GM19438 (cell line): Measurements from ENCODE around the gene ATP13A2.
A peak's percentile ranks its signal among the peaks of the same experiment; 100 is the strongest.

Experiments used
- ATAC-seq: cut with Tn5 transposase; IDR thresholded peaks from one replicate; pipeline ENCODE4 v1.9.1; 2021; ENCODE audit warnings: low read depth; ENCODE audit not compliant: unreplicated experiment

Gene ATP13A2

GRCh38 chr1:17030206-17030605 is 18.5 kb upstream of the ATP13A2 start:
- no peak for ATAC-seq

- ATAC-seq, result no peak
These were observed 17.0 kb upstream of the ATP13A2 start for GRCh38 chr1:17028662-17029188.

DNA sequence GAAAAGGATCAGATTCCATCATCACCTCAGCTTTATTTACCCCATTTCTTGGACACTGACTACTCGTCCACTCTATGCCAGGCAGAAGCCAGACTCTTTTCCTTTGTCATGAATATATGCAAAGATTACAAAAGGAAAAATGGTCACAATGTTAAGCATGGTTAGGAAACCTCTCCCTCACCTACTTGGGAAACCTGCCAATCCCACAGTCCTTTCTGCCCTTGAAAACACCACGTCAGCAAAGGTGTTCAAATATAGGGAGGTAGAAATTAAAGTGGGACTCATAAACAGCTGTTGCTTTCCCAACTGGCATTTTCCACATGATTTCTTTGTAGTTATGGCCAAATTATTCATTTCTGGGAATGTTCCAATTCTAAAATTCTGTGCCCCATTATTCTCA is 16.2 kb upstream of the ATP13A2 start:
- no peak for ATAC-seq

DNA sequence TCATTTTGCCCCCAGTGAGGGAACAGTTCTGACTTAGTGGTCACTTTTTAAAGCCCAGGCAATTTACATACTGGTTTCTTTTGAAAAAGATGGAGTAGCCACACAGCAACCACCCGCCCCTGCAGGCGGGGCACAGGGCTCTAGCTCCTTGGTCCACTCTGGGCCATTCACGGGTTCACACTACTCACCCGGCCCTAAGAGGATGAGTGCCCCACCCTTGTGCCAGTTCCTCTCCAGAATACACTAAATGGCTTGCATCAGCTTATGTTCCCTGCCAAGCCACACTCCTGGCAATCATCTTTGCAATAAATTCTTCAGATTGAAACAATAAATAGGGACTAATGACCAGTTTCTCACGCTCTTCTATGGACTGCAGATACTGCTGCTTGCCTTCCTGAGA is 15.7 kb upstream of the ATP13A2 start:
- ATAC-seq, result no peak

DNA sequence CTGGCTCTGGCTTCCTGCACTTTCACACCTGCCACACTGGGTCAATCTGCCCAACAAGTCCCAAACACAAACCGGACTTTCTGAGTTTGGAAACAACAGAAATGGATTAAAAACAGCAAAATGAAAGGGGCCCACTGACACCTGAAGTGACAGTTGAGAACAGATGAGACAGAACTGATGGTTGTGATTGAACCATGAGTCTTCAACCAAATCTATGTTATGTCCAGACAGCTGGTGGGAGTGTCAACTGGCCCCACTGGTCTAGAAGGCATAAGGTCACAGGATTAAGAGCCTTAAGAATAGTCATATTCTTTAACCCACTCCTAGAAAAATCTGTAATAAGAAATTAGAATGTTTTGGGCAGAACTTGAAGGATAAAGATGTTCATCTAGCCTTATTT is 13.0 kb upstream of the ATP13A2 start:
- ATAC-seq, result no peak

GRCh38 chr1:17023573-17023972 is 11.8 kb upstream of the ATP13A2 start:
- no peak for ATAC-seq

DNA sequence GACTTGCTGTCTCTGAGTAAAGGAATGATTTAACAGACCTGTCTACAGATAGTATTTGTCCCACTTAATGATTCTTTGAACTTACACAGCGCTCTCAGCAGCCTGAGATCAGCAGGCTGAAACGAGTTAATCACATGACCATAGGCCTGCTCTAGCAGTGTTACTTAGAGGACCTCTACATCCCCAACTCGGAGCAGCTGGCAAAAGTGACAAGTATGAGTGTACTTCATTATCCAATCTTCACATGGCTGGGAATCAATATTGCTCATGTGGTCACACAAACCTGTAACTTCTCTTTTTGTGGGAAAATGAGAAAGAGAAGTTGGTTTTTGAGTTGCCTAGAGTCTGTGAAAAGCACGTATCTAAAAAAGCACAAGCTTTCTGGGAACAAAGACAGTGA is 11.4 kb upstream of the ATP13A2 start:
- no peak for ATAC-seq

GRCh38 chr1:17021896-17022295 is 10.2 kb upstream of the ATP13A2 start:
- ATAC-seq, result no peak

DNA sequence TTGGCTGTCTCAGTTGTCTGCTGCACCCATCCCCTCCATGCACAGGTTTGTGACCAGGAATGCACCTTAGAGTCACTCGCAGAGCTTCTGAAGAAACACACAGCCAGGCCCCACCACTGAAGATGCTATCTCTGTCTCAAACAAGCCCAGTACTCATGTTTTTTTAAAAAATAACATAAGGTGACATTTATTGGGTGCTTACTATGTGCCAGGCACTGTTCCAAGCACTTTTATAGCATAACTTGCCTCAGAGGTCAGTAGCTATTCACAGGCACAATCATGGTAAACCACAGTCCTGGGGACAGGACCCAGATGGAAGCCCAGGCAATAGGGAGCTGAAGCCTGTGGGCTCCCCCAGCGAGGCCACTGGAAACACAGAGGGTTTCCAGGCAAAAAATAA is 8.8 kb upstream of the ATP13A2 start:
- no peak for ATAC-seq

DNA sequence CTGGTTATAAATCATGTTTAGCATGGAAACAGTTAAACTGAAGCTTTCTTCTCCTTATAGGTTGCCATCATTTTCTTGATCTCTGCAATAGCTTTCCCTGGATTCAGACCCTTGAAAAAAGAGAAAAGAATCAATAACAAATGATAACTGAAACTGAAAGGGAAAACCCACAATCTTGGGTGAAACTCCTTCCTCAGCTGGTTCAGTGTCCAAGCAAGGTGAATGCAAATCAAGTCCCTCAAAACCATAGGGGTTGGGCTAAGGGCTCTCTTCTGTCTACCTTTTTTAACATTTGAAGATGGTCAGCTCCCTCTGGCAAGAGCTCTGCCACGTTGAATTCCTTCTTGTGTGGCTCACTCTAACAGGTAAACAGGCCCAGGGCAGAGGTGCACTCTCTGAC is 7.1 kb upstream of the ATP13A2 start:
- ATAC-seq, result no peak

DNA sequence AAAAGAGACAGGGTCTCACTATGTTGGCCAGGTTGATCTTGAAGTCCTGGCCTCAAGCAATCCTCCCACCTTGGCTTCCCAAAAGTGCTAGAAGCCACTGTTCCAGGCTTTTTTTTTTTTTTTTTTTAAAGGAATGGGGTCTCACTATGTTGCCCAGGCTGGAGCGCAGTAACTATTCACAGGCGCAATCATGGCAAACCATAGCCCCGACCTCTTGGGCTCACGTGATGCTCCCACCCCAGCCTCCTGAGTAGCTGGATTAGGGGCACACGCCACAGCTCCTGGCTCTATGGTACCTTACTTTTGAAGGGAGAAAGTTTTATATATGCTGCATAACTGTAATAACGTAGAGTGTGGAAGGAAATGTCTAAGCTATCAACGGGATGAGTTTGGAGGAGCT is 5.7 kb upstream of the ATP13A2 start:
- no peak for ATAC-seq

- no peak for ATAC-seq
These were observed 4.6 kb upstream of the ATP13A2 start for GRCh38 chr1:17016317-17016661.

DNA sequence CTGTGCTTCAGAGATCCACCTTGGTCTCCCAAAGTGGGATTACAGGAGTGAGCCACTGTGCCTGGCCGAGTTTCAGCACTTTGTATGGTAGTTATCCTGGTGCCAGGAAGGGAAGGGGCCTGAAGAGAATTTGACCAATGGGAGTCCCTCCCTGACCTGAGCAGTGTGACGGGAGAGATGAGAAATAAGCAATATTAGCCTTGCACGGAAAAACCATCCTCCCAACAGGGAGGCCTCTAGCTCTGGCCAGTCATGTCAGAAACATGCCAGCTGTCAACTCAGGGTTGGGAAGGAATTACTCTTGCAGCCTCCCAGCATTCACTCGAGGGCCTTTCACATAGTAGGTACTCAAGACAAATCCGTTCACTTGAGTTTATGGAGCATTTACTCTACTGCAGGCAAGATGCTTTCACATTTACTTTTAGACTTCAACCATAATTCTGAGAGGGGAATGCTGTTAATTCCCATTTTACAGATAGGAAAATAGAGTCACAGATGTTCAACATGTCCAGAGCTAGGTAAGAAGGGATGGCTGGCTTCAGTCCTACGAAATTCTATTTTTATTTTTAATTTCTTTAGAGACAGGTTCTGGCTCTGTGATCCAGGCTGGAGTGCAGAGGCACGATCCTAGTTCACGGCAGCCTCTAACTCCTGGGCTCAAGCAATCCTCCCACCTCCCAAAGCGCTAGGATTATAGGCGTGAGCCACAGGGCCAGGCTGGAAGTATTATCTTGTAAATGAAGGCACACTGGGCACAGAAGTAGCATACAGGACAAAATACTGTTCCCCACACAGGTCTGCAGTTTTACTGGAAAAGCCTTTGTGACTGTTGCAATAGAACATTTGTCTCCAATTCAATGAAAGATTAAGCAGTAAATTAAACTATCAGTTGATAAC is 3.2 kb upstream of the ATP13A2 start:
- no peak for ATAC-seq

DNA sequence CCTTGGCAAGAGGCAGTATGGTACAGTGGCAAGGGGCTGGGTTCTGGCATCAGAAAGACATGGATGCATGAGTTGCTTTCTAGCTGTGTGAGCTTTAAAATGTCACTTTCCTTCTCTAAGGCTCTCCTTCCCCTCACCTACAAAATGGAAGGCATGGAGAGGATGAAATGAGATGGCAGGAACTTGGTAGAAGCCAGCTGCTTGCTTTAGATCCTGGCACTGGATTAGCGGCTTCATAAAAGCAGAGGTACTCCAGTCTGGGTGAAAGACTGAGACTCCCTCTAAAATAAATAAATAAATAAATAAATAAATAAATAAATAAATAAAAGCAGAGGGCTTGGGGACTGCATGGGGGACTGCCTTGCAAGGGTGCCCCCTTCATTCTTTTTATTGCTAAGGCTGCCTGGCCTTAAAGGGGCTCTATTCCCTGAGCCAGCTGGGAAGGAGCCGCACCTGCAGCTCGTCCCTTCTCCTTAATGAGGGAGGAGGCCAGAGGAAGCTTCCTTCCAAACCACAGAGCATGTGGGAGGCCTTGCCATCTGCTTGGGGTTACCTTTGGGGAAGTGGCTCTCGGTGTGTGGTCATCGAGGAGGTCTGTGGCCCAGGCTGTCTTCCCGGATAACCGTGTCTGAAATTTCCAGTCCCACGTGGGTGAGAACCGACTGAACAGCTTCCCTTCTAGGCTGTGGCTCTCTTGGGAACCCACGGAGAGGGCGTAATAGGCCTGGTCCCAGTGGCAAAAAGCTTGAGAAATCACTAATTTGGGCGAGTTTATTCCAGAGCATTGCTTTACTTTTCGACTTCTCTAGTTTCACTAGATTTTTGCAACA is 2.0 kb upstream of the ATP13A2 start:
- no peak for ATAC-seq

- ATAC-seq, result no peak
These were observed 1.2 kb upstream of the ATP13A2 start for GRCh38 chr1:17012775-17013490.

DNA sequence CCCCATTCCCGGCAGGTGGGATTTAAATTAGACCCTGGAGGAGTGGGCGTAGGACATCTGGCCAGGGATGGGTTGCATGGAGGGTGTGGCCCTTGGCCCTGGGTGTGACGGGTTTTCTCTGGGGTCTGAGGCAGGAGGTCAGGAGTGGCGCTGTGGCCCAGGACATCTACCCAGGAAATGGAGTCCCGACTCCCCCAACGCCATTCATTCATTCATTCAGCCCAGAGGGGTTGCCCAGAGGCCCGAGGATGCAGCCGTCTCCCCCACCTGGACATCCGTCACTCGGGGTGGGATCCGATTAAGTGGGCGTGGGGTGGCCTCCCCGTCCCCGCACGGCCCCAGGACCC is 663 bp downstream of the ATP13A2 start:
- ATAC-seq, result peak; percentile 15

- ATAC-seq, result no peak
These were observed 2.0 kb downstream of the ATP13A2 start for GRCh38 chr1:17009706-17010105.

GRCh38 chr1:17008208-17008855 is 3.4 kb downstream of the ATP13A2 start:
- ATAC-seq, result no peak

DNA sequence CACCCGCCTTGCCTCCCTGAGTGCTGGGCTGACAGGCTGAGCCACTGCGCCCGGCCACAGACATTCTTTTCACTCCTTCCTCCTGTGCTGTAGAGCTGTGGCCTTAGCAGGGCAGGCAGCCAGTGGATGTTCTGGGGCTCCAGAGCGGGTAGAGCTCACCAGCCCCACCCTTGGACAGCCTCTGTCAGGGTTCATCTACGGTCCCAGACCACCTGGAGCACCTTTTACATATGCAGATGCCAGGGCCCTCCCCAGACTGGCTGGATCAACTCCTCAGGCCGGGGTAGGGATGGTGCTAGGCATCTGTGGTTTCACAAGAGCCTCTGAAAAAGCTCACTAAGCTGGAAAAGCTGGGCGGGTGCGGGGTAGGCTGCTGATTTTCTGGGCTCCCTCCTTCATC is 4.6 kb downstream of the ATP13A2 start:
- no peak for ATAC-seq

- no peak for ATAC-seq
These were observed 6.4 kb downstream of the ATP13A2 start for GRCh38 chr1:17005365-17005740.
